Epidermal melanocyte (primary cell): ENCODE results near the gene POLRMT.
A peak's percentile ranks its signal among the peaks of the same experiment; 100 is the strongest.
"Not testable (repeated sequence)": the region's sequence is repeated elsewhere in the genome, so short reads cannot be mapped to it uniquely, and the experiment has no call there.

Experiments used
- DNase-seq: peaks from one replicate; pipeline ENCODE4 v3.0.0; 2011; ENCODE audit warnings: low spot score; ENCODE audit not compliant: insufficient read length

The POLRMT gene

GRCh38 chr19:629515-629914, 3.8 kb downstream of the POLRMT start:
- not testable (repeated sequence) for DNase-seq

GRCh38 chr19:628168-628567, 5.2 kb downstream of the POLRMT start:
- DNase-seq = no peak

GRCh38 chr19:626566-626965, 6.8 kb downstream of the POLRMT start:
- not testable (repeated sequence) for DNase-seq

- no peak for DNase-seq
Observed at GRCh38 chr19:625257-625656, 8.1 kb downstream of the POLRMT start.

GRCh38 chr19:624433-625109, 8.8 kb downstream of the POLRMT start:
- DNase-seq = no peak

- DNase-seq = peak; percentile 69
Observed at GRCh38 chr19:623974-624373, 9.4 kb downstream of the POLRMT start.

GRCh38 chr19:623175-623916, 10.0 kb downstream of the POLRMT start:
- DNase-seq = no peak

GRCh38 chr19:622666-623065, 10.7 kb downstream of the POLRMT start:
- no peak for DNase-seq

- DNase-seq = no peak
Observed at GRCh38 chr19:621819-622218, 11.5 kb downstream of the POLRMT start.

GRCh38 chr19:621191-621590, 12.1 kb downstream of the POLRMT start:
- DNase-seq = not testable (repeated sequence)

GRCh38 chr19:620166-620862, 13.0 kb downstream of the POLRMT start:
- DNase-seq = no peak

- no peak for DNase-seq
Observed at GRCh38 chr19:619286-620002, 13.9 kb downstream of the POLRMT start.

- DNase-seq = no peak
Observed at GRCh38 chr19:618674-619285, 14.6 kb downstream of the POLRMT start.

GRCh38 chr19:618247-618619, 15.1 kb downstream of the POLRMT start:
- DNase-seq = no peak

- no peak for DNase-seq
Observed at GRCh38 chr19:617551-618246, 15.6 kb downstream of the POLRMT start.

- DNase-seq = no peak
Observed at GRCh38 chr19:616747-617526, 16.4 kb downstream of the POLRMT start.

GRCh38 chr19:616062-616700, 17.2 kb downstream of the POLRMT start:
- DNase-seq = no peak

GRCh38 chr19:615619-616018, 17.7 kb downstream of the POLRMT start:
- no peak for DNase-seq
